Right lobe of liver (tissue), 4 donors: ENCODE results near the gene CHAC2.

Source experiments
- POLR2A ChIP-seq: fragments of 450-650 bp; IDR thresholded peaks from one replicate; pipeline ENCODE4 v1.6.1; 2017; ENCODE audit warnings: antibody characterized with exemption, mild to moderate bottlenecking
- TF ChIP-seq, protein P1 (sequence below), 4 donors: fragments of 200-600 bp in 3 of 4; fragments of 450-650 bp in 1 of 4; IDR thresholded peaks; one replicate each; pipeline versions ENCODE4 v1.5.1 to v1.8.0; 2016 to 2022; ENCODE audit warnings: antibody characterized with exemption in 4 of 4, mild to moderate bottlenecking in 2 of 4
- donor health status: DM: no; HTN: no; CAD: no.
- donor health status: DM: no; HTN: no; CAD: no.
- donor health status: DM: no; HTN: yes; CAD: no.

DNA sequence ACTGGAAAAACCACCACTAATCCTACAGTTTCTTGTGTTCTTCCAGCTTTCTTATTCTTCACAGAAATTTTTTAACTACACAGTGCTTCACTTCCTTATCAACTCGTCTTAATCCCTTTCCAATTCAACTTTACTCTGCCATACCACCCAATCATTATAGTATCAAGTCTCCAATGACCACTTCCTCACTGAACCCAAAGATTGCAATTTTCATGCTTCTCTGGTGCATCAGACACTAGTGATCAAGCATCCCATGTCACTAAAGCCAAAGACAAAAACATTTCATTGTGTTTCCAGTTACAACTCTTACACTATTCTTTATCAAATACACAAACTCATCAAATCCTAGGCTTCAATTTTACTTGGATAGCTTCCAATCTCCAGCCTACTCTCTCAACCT is 9.5 kb downstream of the CHAC2 start:
- TF ChIP-seq, protein P1, sequence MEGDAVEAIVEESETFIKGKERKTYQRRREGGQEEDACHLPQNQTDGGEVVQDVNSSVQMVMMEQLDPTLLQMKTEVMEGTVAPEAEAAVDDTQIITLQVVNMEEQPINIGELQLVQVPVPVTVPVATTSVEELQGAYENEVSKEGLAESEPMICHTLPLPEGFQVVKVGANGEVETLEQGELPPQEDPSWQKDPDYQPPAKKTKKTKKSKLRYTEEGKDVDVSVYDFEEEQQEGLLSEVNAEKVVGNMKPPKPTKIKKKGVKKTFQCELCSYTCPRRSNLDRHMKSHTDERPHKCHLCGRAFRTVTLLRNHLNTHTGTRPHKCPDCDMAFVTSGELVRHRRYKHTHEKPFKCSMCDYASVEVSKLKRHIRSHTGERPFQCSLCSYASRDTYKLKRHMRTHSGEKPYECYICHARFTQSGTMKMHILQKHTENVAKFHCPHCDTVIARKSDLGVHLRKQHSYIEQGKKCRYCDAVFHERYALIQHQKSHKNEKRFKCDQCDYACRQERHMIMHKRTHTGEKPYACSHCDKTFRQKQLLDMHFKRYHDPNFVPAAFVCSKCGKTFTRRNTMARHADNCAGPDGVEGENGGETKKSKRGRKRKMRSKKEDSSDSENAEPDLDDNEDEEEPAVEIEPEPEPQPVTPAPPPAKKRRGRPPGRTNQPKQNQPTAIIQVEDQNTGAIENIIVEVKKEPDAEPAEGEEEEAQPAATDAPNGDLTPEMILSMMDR (IDR thresholded peaks at IDR 0.05) = no peak
- no peak for TF ChIP-seq POLR2A
